ENCODE measurements around the gene ATE1.
A peak's percentile ranks its signal among the peaks of the same experiment; 100 is the strongest.

ATE1 gene

GRCh38 chr10:121808835-121809234 lies 119.0 kb downstream of the ATE1 start:
- Histone ChIP-seq H3K4me3 (no peak overlapping the region), H3K27ac (no peak overlapping the region)

DNA sequence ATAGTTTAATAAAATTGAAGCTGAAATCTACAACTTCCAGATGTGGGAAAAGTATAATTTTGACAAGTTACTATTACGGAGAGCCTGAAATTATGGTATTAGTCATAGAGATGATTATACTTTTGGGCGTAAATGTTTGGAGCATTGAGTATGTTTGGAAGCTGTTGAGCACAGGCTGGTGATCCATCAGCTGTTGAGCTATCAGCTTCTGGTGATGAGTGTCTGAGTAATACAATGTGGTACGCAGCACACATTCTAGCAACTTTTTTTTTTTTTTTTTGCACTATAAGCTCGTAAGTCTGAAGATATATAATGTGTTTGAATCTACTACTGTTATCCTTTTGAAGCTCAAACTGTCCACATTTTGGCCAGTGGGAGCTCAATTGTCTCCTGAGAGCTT lies 123.4 kb downstream of the ATE1 start:
- H3K27ac ChIP-seq: peak overlapping the region in 2 of 21 experiments; percentile 5 to 8
- no peak overlapping the region for H3K4me3 ChIP-seq

DNA sequence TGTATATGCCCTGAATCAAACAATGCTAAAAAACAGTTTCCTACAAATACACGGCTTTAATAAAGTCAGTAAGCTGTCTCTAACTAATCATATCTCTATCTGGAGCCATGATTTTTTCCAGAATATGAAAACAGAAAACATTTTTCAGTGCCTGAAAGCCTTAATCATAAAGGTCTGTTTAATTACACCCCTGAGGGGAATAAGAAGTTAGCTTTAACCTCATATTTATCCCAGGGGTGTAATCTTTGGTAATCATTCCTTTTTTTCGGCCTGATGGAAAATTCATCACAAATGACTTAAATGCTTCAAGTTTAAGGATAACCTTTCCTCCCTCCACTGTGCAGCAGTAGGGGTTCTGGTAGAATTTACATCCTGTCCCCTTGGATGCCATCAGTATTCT lies 124.2 kb downstream of the ATE1 start:
- H3K4me3 ChIP-seq: no peak overlapping the region
- no peak overlapping the region for H3K27ac ChIP-seq

GRCh38 chr10:121800831-121801230 lies 127.0 kb downstream of the ATE1 start:
- no peak overlapping the region for H3K4me3 ChIP-seq

DNA sequence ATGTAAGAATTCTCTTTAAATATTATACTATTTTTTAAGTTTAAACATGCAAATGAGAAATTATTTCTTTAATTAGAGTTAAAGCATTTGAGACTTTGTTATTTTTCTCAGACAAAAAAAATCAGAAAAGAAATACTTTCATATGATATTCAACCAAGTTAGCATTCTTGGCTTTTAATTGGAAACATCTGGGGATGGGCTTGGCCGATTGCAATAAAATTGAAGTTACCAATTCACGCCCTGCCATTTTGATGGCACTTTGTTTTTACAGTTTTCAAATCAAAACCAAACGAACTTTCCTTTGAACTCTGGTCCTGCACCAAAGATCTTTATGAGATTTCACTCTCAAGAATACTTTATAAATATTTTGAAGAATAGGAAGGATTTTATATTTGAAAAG lies 127.7 kb downstream of the ATE1 start:
- Histone ChIP-seq H3K4me3 (no peak overlapping the region), H3K27ac (peak overlapping the region in 3 of 21 experiments; percentile 9 to 63 (median 59))

More at GRCh38 chr10:121800831-121801230, 127.0 kb downstream of the ATE1 start:
- H3K27ac ChIP-seq: peak overlapping the region in 8 of 21 experiments; percentile 6 to 63 (median 20)

DNA sequence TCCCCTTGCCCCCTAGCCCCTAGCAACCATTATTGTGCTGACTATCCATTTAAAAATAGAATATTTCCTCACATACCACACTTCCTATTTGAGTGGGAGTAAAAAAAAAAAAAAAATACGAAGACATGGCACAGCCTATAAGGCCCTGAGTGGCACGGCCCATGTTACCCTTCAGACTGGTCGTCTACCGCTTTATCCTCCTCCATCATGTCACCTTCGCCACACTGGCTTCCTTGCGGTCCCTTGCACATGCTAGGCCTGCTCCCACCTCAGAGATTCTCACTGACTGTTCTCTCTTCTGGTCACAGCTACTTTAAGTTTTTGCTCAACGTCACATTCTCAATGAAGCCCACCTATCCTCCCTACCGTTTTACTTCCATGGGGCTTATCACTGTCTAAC lies 130.3 kb downstream of the ATE1 start:
- Histone ChIP-seq H3K4me3 (no peak overlapping the region), H3K27ac (no peak overlapping the region)

DNA sequence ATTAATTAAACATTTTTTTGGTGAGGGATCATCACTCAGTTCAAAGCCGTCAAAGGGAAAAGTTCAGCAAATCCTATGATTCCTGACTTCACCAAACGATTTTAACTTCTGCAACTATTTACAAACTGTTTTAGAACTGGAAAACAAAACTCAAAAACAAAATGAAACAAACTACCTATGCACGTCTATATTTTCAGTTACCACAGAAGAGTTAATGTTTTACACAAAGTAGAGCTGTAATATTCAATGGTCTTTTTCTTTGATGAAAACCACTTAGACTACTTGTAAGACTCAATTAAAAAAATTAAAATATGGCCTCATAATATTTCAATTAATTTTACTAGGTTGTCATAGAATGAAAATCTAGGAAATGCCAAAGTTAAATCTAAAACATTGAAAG lies 131.5 kb downstream of the ATE1 start:
- no peak overlapping the region for H3K4me3 ChIP-seq
- H3K27ac ChIP-seq: no peak overlapping the region

DNA sequence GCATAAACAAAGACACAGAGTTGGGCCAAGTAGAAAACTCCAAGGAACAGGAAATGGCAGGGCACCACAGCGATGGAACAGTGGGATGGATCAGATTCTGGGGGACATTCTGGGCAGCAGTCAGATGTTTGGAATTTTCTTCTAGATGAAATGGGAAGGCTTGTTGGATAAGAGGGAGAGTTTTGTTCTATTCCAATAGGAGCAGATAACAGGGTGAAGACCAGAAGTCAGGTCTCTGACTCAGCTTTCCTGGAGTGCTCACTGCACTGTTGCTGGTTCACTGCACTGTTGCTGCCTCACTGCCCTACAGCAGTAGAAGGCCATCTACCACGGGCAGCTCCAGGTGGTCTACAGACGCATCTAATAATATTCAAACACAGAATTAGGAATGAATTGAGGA lies 135.6 kb downstream of the ATE1 start:
- Histone ChIP-seq H3K27ac (no peak overlapping the region), H3K4me3 (no peak overlapping the region)

DNA sequence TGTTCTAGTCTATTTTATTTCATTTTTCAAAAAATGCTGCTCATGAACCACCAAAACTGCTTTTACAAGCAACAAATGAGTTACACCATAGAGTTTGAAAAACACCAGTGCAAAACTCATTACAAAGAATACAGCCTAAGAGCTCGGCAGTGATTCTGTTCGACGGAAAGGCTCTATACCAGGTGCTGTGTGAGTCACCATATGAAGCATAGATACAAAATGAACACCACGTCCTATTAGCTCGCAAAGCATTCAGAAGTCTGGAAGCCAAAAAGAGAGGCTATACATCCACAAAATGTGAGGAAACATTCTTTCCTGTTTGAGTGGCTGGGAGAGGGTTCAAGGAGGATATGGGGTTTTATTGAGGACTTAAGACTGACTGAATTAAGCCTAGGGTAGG lies 136.1 kb downstream of the ATE1 start:
- H3K27ac ChIP-seq: no peak overlapping the region
- H3K4me3 ChIP-seq: no peak overlapping the region

GRCh38 chr10:121788717-121789116 lies 139.1 kb downstream of the ATE1 start:
- H3K27ac ChIP-seq: no peak overlapping the region

GRCh38 chr10:121788115-121788514 lies 139.7 kb downstream of the ATE1 start:
- Histone ChIP-seq H3K27ac (no peak overlapping the region), H3K4me3 (no peak overlapping the region)

More at GRCh38 chr10:121788717-121789116, 139.1 kb downstream of the ATE1 start:
- no peak overlapping the region for H3K4me3 ChIP-seq

DNA sequence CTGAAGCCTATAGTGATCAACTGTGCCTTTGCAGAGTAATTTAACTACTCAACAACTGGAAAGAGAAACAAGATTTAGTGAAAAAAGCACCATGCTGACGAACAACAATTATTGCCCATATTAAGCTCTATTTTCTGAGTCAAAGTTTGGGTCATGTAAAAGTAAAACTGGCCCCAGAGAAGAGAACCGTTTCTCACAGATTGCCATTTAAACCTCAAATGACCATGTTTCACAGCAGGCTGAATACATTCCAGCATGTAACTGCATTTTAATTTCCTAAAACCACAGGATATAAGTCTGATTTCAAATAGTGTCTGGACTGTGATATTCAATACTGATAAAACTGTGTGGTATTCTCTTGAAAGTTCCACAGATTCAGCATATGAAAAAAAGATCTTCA lies 140.7 kb downstream of the ATE1 start:
- Histone ChIP-seq H3K27ac (no peak overlapping the region), H3K4me3 (no peak overlapping the region)

DNA sequence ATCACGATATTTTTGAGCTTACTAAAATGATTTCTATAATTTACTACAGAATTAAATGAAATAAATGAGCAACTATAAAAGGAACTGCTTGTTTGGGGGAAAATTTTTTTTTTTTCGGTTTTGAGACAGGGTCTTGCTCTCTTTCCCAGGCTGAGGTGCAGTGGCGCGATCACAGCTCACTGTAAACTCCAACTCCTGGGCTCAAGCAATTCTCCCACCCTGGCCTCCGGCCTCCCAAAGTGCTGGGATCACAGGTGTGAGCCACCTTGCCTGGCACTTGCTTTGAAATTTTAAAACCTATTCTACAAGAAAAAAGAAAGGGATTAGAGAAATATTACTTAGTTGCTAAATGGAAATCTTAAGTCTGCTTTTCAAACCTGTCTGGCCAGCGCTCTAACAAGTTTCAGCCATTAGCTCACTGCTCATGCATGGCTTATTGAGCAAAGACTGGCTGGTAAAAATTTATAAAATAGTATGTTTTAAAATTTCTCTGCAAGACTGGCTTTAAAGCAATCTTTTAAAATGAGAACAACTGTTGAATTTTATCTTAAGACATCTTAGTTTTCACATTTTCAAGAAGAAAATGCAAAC lies 144.0 kb downstream of the ATE1 start:
- Histone ChIP-seq H3K4me3 (no peak overlapping the region), H3K27ac (no peak overlapping the region)

DNA sequence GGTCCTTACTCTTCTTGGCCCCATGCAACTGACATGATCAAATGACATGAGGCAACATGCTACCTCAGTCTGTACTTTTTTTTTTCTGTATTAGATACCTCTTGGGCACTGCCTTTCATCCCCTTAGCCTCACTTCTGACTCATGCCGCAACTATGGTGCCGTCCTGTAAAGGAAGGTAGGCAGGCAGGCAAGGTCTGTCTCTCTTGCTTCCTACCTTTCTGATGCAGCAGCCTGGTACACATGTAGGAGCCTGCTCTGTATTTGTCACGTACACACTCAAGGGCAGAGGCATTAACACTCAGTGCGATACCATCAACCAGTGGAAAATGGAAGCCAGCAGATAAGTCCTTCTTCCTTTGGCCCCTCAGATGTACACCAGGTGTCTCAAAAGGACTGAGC lies 146.7 kb downstream of the ATE1 start:
- H3K27ac ChIP-seq: peak overlapping the region in 2 of 21 experiments; percentile 9 to 11
- H3K4me3 ChIP-seq: no peak overlapping the region

DNA sequence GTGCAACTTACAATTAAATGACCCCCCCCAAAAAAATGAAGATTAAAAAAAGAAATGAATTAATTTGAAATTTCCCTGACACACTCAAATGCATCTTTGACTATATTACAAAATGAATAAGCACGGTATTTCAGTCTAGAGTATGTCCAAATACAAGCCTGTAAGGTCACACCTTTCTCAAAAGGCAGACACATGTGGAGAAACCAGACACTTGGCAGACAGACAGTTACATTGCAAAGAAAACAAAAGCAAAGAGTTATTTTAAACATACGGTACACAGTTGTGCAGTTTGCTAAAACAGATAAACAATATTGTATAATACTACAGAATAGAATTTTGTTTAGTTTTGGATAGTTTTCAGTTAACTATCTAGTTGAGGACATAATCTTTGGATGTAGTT lies 153.0 kb downstream of the ATE1 start:
- Histone ChIP-seq H3K27ac (no peak overlapping the region), H3K4me3 (no peak overlapping the region)

- Histone ChIP-seq H3K4me3 (no peak overlapping the region), H3K27ac (no peak overlapping the region)
Measured at GRCh38 chr10:121774404-121774803, 153.4 kb downstream of the ATE1 start.

GRCh38 chr10:121772884-121773283 lies 154.9 kb downstream of the ATE1 start:
- Histone ChIP-seq H3K4me3 (no peak overlapping the region), H3K27ac (peak overlapping the region in 4 of 21 experiments; percentile 16 to 60 (median 27))

GRCh38 chr10:121772406-121772805 lies 155.4 kb downstream of the ATE1 start:
- Histone ChIP-seq H3K4me3 (no peak overlapping the region), H3K27ac (peak overlapping the region in 4 of 21 experiments; percentile 16 to 60 (median 27))

DNA sequence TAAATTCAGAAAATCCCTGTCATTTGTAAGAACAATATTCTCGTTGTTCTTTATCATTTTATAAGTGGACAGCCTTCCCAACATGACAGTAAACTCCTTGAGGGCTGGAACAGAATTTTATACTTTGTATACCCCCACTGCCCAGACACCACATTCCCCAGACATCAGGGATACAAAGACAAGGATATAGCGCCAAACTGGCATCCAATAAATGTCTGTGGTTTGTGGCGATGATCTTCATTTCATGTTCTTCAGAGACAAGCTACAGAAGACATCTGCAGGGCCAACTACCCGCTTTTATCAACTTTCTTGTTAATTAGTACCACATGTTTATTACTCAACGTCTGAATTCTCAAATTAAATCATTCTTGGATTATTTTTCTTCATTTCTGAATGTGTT lies 155.9 kb downstream of the ATE1 start:
- no peak overlapping the region for H3K4me3 ChIP-seq
- peak overlapping the region in 3 of 21 experiments; percentile 1 to 60 (median 16) for H3K27ac ChIP-seq

DNA sequence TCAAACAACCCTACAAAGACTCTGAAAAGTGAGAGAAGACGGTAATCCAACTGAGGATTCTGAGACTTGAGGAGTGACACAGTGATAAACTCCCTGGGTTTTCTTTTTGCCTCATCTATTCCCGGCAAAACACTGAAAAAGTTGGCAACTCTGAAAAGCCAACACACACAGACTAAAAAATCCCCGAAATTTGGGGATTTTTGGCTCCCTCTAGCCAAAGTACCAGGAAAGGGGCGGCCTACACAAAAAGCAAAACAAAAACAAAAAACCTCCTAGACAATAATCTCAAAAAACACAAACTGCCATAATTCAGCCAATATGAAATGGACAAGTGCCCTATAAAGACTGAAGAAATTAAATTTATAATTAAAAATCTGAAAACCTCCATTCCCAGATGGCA lies 161.4 kb downstream of the ATE1 start:
- H3K27ac ChIP-seq: peak overlapping the region in 7 of 21 experiments; percentile 8 to 57 (median 30)
- H3K4me3 ChIP-seq: no peak overlapping the region

GRCh38 chr10:121765204-121765603 lies 162.6 kb downstream of the ATE1 start:
- H3K4me3 ChIP-seq: no peak overlapping the region
- peak overlapping the region in 10 of 21 experiments; percentile 11 to 74 (median 56) for H3K27ac ChIP-seq

Data from skin epidermis (tissue), 12 donors.